AG09319 (cell line): ENCODE measurements around the gene GABPB1.

Source experiments
- DNase-seq: peaks from one replicate; pipeline ENCODE4 v3.0.0-alpha.2; 2010; ENCODE audit warnings: low read depth; ENCODE audit errors: extremely low read depth
- CTCF ChIP-seq: IDR thresholded peaks from 2 replicates; pipeline ENCODE4 v1.5.1; 2011; ENCODE audit warnings: low read depth, mild to moderate bottlenecking, inconsistent platforms, low read length, moderate library complexity

Gene GABPB1

GRCh38 chr15:50244153-50244552 lies 110.8 kb downstream of the GABPB1 start:
- no peak for DNase-seq

GRCh38 chr15:50241684-50242450 lies 113.1 kb downstream of the GABPB1 start:
- no peak; the same call in 1 of the 2 replicates for TF ChIP-seq CTCF
- no peak for DNase-seq

More at GRCh38 chr15:50244153-50244552, 110.8 kb downstream of the GABPB1 start:
- TF ChIP-seq CTCF, result no peak

- TF ChIP-seq CTCF, result no peak
- no peak for DNase-seq
Measured at GRCh38 chr15:50238255-50238654, 116.7 kb downstream of the GABPB1 start.

GRCh38 chr15:50236433-50236832 lies 118.6 kb downstream of the GABPB1 start:
- DNase-seq, result no peak
- no peak for TF ChIP-seq CTCF

GRCh38 chr15:50235794-50236193 lies 119.2 kb downstream of the GABPB1 start:
- no peak for DNase-seq
- TF ChIP-seq CTCF, result no peak

GRCh38 chr15:50234764-50235163 lies 120.2 kb downstream of the GABPB1 start:
- no peak for DNase-seq
- TF ChIP-seq CTCF, result no peak

- DNase-seq, result no peak
- no peak for TF ChIP-seq CTCF
Measured at GRCh38 chr15:50233192-50233736, 121.7 kb downstream of the GABPB1 start.
